Measurements from ENCODE around the gene CD180.

CD180 gene

DNA sequence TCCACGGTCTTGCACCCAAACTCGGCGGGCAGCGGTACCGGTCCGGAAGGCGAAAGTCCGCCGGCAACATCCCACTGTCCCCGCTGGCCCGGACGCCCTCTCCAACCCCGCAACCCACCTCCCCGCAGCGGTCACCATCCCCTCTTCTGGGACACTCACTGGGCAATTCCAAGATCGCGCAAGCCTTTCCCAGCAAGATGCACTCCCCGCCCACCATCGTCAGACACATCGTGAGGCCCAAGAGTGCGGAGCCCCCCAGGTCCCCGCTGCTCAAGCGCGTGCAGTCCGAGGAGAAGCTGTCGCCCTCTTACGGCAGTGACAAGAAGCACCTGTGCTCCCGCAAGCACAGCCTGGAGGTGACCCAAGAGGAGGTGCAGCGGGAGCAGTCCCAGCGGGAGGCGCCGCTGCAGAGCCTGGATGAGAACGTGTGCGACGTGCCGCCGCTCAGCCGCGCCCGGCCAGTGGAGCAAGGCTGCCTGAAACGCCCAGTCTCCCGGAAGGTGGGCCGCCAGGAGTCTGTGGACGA lies 33.3 kb downstream of the CD180 start:
- TF ChIP-seq, protein P1, sequence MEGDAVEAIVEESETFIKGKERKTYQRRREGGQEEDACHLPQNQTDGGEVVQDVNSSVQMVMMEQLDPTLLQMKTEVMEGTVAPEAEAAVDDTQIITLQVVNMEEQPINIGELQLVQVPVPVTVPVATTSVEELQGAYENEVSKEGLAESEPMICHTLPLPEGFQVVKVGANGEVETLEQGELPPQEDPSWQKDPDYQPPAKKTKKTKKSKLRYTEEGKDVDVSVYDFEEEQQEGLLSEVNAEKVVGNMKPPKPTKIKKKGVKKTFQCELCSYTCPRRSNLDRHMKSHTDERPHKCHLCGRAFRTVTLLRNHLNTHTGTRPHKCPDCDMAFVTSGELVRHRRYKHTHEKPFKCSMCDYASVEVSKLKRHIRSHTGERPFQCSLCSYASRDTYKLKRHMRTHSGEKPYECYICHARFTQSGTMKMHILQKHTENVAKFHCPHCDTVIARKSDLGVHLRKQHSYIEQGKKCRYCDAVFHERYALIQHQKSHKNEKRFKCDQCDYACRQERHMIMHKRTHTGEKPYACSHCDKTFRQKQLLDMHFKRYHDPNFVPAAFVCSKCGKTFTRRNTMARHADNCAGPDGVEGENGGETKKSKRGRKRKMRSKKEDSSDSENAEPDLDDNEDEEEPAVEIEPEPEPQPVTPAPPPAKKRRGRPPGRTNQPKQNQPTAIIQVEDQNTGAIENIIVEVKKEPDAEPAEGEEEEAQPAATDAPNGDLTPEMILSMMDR (conservative IDR thresholded peaks at IDR 0.05; ENCODE audit: low read depth): no peak
- no peak overlapping the region for H3K27ac ChIP-seq
- ChIA-PET CTCF (interaction anchor here (0.9 kb wide), 1 partner anchor 45 kb away, joined by 3 read pairs; no protein-coding TSS in a partner anchor), POLR2A (ENCODE audit: low non-redundant PET) (no interaction called here)
- DNase-seq (ENCODE audit: low spot score): no peak

DNA sequence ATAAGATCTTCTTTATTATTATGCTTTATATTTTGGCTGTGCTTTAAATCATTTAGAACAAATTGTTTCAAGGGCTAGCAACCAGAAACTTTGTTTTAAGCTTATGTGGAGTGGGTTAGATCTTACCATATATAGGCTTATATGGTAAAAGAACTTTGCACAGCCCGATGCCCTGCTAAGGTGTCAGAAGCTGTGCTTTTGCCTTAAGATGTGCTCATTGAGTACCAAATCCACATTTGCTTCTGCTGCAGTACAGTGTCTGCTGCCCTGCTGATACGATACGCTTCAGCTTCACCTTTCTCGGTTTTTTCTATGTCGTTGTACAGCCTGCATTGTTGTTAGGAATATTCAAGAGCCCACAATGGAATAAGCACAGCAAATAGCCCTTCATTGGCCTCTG lies 34.8 kb downstream of the CD180 start:
- POLR2A ChIA-PET (ENCODE audit: low non-redundant PET): no interaction called here
- TF ChIP-seq, protein P1 (conservative IDR thresholded peaks at IDR 0.05; ENCODE audit: low read depth): no peak
- no peak overlapping the region for H3K27ac ChIP-seq
- DNase-seq (ENCODE audit: low spot score): no peak
- CTCF ChIA-PET: interaction anchor here (3.2 kb wide), 1 partner anchor 48 kb away, joined by 10 read pairs; no protein-coding TSS in a partner anchor

DNA sequence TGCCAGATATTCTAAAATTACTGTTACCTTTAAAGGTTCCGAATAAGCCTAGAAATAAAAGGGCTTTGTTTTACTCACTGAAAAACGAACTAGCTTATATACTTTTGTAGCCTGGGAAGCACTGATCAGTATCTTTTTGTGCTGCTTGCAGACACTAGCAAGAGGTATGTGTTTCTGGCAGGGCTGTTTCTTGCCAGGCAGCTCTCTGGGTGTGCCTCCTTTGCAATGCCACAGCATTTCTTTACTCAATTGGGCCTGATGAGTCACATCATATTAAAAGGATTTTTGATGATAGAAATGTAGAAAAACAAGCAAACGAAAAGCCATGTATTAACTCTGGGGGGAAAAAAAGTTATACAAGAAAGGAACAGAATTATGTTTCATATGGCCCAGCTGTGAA lies 35.6 kb downstream of the CD180 start:
- no peak overlapping the region for H3K27ac ChIP-seq
- CTCF ChIA-PET: interaction anchor here (3.2 kb wide), 1 partner anchor 48 kb away, joined by 10 read pairs; no protein-coding TSS in a partner anchor
- DNase-seq (ENCODE audit: low spot score): peak; percentile 93
- POLR2A ChIA-PET (ENCODE audit: low non-redundant PET): no interaction called here
- TF ChIP-seq, protein P1 (conservative IDR thresholded peaks at IDR 0.05; ENCODE audit: low read depth): no peak

DNA sequence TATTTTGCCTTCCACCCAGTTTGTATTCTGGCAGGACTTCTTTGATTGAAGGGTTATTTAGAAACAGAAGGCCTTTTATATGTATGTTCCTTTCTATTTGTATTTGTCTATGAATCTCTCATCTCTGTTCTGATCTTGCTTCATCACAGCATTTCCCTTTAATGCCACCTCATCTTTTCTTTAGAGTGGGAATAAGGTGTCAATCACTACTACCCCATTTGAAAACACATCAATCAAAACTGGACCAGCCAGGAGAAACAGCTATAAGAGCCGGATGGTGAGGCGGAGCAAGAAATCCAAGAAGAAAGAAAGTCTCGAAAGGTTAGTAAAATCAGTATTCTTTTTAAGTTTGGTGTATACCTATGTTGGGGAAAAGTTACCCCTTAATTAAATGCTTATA lies 36.3 kb downstream of the CD180 start:
- no peak for DNase-seq (ENCODE audit: low spot score)
- CTCF ChIA-PET: interaction anchor here (3.2 kb wide), 1 partner anchor 49 kb away, joined by 10 read pairs; no protein-coding TSS in a partner anchor
- POLR2A ChIA-PET (ENCODE audit: low non-redundant PET): no interaction called here
- no peak overlapping the region for H3K27ac ChIP-seq
- TF ChIP-seq, protein P1 (conservative IDR thresholded peaks at IDR 0.05; ENCODE audit: low read depth): no peak

DNA sequence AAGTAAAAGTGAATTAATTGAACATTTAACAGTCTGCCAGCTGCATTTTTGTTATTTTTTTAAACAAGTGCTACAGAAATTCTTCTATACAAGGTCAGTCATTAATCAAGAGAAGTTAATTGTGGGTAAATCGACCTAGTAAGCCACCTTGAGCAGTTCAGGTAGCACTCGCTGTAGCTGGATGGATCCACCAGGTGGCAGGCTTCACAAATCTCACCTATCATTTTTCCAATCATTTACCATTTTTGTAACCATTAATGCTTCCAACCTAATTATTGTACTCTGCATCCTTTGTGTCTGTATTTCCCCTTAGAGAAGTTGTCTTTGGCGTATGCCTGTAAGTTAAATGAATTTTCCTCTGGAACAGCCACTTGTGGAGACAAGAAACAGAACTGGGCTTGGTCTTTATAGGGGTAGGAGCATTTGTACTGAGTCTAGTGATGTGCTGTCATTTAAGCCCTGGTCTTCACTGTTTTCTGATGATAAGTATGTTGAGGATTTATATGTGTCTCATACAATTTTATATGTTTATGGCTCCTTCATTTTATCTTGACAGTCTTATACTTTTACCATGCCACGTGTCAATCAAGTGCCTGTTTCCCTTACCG lies 39.5 kb downstream of the CD180 start:
- ChIA-PET POLR2A (ENCODE audit: low non-redundant PET) (interaction anchor here (0.7 kb wide), 1 partner anchor 152 kb away, joined by 4 read pairs; no protein-coding TSS in a partner anchor), CTCF (interaction anchor here (0.7 to 1.9 kb wide), 7 partner anchors 9 to 1096 kb away, joined by 3 to 10 read pairs (median 4); no protein-coding TSS in a partner anchor)
- TF ChIP-seq, protein P1 (conservative IDR thresholded peaks at IDR 0.05; ENCODE audit: low read depth): peak; percentile 95

DNA sequence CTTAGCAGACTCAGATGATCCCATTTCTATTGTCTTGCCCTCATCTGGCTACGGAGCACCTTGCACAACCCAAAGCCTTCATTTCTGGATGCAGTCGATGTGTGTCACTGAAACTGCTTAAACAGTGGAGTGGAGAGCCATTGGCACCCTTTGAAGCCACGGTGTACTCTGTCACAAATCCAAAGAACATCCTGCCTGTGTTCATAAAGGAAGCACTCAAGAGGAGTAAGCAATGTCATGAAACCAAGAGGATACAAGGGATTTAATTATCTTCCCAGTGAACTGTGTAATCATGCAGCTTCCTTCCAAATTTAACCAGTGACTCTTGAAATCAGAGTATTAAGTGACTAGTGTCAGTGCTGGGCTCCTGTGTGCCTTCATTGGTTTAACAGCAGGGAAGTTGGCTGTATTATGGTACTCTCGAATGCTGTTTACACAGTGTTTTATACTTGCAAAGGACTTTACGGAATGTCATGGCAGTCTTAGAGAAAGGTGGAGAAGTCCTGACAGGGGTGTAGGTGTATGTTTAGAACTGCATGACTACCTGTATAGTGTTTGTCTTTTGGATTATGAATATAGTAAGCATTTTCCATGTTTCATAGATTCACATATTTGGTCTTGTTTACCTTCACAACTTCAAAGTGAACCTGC lies 41.9 kb downstream of the CD180 start:
- no peak for DNase-seq (ENCODE audit: low spot score)
- CTCF ChIA-PET: interaction anchor here (0.6 kb wide), 1 partner anchor 58 kb away, joined by 3 read pairs; no protein-coding TSS in a partner anchor
- POLR2A ChIA-PET (ENCODE audit: low non-redundant PET): no interaction called here
- H3K27ac ChIP-seq: no peak overlapping the region
- TF ChIP-seq, protein P1 (conservative IDR thresholded peaks at IDR 0.05; ENCODE audit: low read depth): no peak

More for the DNA sequence above, 39.5 kb downstream of the CD180 start:
- H3K27ac ChIP-seq: no peak overlapping the region
- peak; percentile 67 for DNase-seq (ENCODE audit: low spot score)
